ELR (cell line): ENCODE results near the gene CD1D.
"Not testable (repeated sequence)": the region's sequence is repeated elsewhere in the genome, so short reads cannot be mapped to it uniquely, and the experiment has no call there.

Experiments
- DNase-seq: peaks from one replicate; pipeline ENCODE4 v3.0.0-alpha.2; 2015; ENCODE audit warnings: low read depth

Gene CD1D

GRCh38 chr1:158176399-158176798 lies 4.3 kb upstream of the CD1D start:
- no peak for DNase-seq

- DNase-seq, result not testable (repeated sequence)
Measured at GRCh38 chr1:158176849-158177699, 3.6 kb upstream of the CD1D start.

DNA sequence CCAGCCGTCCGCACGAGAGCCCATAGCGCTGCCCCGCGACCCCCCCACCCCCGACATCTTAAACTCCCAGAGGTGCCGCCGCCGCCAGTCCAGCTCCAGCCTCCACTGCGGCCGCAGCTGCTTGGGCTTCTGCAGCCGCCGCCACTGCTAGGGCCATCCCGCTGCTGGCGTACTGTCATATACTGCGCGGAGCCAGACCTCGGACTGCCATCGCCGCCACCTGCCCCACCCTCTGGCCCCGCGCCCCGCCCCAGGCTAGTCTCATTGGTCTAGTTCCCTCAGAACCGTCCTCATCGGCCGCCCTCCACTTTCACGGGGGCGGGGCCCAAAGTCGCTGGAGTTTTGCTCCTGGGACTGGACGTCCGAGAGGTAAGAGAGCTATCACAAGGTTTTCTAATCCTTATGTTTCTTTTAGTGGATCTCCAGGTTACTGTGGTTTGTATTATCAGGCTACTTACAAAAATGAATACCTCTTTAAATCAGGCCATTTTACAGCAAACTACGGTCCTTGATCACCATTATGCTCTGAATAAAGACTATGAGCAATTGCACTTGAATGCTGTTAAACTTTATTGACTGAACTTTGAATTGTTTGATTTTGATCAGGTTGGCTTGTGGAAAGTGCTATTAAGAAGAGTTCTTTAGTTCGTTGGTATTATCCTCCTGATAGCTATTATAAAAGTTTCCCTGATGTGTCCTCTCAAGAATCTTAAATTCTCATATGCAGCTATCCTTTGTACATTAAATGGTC lies 2.8 kb upstream of the CD1D start:
- peak; percentile 37 for DNase-seq

DNA sequence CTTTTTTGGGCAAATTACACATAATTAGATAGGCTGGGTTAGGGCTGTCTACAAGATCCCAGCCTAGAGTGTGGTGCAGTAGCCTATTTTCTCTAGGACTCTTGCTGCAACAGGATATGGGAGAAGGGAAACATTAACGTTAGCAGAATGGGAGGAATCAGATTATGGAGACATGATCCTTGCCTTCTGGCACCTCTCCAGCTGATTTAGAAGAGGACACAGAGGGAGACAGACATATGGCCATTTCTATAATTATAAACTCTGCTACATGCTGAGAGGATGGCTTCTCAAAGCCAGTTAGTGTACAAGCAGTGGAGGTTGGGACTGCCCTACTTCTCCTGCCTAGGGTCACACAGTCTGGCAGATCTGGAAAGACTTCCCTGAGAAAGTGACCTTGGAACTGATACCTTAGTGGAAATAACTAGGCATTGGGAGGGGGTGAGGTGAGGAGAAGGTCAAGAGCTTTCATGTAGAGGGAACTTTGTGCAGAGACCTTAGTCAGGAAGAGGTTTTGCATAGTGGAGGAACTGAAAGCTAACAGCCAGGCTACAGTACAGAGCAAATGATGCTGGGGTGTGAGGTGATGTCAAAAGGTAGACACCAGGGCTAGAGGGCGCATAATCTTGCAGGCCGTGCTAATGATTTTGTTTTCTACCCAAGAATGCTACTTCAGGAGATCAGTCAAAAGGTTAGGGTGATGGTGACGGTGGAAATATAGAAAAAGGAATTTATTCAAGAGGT lies 1.2 kb upstream of the CD1D start:
- DNase-seq, result no peak

DNA sequence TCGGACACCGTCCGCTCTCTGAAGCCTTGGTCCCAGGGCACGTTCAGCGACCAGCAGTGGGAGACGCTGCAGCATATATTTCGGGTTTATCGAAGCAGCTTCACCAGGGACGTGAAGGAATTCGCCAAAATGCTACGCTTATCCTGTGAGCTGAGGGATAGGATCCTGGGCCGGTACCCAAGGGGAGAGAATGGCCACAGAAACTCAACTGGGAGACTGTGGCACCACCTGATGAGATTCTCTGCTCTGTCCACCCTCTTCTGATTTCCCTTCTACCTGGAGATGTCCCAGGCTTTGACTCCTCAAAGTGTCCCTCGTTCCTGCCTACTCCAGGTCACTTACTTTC lies 855 bp downstream of the CD1D start:
- DNase-seq, result no peak

DNA sequence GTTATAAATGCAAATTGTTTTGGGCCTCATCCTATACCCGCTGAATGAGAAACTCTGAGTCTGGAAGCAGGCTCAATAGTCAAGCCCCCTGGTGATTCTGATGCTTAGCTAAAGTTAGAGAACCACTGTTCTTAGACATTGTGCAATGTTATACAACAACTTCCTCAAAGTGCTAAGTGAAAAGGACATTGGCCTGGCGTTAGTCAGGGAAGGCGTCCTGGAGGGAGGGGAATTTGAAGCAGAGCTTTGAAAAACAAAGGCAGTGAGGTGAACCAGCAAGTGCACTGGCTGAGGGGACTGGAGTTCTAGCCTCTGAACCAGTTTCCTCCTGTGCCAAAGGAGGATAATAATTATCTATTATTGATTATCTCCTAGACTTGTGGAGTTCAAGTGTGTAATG lies 5.1 kb downstream of the CD1D start:
- no peak for DNase-seq

DNA sequence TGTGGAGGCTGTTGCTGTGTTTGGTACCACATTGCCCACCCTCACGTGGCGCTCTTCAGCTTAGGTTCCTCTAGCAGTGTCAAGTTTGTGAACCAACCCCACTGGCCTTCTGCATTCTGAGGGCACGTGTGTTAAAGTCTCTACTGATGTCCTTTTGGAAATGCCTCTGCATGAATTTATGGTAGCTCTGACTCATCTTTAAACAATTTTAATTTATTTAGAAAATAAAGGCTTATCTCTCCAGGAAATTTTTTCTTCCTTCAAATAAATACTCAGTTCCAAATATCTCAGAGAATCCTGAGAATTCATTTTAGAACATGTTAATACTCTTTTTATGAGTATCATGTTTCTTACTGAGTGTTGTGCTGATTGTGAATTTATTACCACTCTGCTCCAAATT lies 5.5 kb downstream of the CD1D start:
- no peak for DNase-seq

GRCh38 chr1:158188611-158189010 lies 7.9 kb downstream of the CD1D start:
- DNase-seq, result no peak

DNA sequence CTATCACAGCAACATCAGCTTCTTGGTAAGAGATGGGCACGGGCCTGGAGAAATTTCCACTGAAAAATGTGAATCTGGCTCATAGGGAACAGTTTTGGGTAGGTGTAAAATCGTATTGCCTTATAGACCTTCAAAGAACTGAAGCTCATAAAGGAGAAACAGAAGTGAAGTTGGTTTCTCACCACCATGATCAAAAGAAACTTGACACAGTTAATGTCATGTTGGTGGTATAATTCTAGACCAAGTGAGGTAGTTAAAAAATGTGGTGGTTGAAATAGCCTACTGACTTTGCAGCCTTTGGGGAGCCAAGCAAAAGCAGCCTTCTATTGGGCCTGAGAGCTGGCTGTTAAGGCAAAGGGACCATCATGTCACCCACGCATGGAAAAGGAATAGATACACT lies 8.9 kb downstream of the CD1D start:
- no peak for DNase-seq

DNA sequence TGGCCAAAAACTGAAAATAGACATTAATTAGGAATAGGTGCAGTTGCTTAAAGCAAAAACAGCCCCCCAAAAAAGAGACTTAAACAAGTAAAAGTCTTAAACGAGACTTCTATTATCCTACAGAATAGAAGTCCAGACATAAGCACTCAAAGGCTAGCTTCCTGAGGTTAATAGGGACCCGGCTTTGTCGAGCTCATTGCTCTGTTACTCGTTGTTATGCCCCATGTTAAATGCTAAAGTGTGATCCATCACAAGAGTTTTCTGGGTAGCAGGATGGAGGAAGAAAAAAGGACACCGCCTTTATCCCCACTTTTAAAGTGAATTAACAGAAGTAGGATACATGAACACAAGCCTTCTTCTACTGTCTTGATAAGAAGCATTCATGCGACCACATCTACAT lies 10.6 kb downstream of the CD1D start:
- no peak for DNase-seq

DNA sequence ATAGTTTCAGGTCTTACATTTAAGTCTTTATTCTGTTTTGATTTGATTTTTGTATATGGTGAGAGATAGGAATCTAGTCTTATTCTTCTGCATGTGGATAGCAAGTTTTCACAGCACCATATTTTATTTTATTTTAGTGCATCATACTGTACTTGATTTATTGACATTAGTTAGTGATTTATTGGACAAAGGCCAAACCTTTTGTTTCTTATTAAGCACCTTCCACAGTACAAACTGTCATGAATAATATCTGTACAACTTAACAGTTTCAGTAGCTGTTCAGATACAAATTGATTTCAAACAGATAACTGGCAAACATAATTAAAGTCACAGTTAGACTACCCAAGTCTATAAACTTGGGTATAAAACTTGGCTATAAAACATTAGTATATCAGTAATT lies 15.8 kb downstream of the CD1D start:
- DNase-seq, result no peak

DNA sequence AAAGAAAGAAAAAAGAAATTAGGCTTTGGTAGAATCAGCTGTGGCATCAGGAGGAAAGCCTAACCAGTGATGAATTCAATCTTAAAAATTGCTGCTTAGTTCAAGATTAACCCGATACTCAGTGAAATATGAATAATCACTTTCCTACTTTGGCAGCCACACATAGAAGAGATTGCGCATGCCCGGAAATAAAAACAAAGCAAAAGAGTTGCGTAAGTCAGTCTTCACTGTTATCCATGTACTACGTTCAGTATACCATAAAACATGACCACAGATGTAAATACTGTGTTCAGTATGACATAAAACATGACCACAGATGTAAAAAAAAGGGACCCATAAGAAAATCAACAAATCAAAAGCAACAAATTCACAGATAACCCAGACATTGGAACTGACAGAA lies 19.2 kb downstream of the CD1D start:
- no peak for DNase-seq

GRCh38 chr1:158200527-158200926 lies 19.8 kb downstream of the CD1D start:
- DNase-seq, result no peak

DNA sequence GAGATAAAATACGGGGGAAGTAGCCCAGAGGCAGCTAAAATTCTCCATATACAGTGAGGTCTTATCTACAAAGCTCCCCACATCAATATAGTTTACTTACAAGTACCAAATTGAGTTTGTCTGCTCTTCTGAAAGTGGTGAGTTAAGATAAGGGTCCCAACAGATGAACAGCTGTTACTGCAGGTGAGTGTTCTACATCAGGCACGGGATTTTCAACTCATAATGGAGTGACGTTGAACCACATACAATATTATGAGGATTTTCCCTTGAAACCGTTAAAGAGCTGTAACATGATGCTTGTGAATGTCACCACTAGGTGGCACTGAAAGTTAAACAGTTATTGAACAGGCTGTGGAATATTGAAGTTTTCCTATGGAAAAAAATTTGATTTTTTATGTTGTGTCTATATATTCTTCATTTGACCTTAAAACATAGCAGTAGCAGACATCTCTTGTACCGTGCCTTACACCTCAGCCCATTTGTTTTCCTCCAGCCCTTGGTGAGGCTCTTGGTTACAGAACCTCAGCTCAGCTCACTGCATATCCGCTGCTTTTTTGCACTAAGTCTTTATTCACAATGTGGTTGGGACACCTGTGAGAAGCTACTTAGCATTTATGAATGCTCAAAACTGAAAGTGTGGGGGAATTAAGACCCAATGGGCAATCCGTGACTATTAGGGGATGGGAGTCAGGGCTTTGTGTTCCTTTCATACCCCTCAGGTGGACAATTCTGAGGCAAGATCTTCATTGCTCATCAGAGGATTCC lies 23.2 kb downstream of the CD1D start:
- peak; percentile 76 for DNase-seq

- no peak for DNase-seq
Measured at GRCh38 chr1:158204458-158204827, 23.7 kb downstream of the CD1D start.

GRCh38 chr1:158208586-158209116 lies 28.0 kb downstream of the CD1D start:
- DNase-seq, result no peak

- no peak for DNase-seq
Measured at GRCh38 chr1:158212320-158212719, 31.6 kb downstream of the CD1D start.

GRCh38 chr1:158223445-158223844 lies 42.8 kb downstream of the CD1D start:
- DNase-seq, result not testable (repeated sequence)

DNA sequence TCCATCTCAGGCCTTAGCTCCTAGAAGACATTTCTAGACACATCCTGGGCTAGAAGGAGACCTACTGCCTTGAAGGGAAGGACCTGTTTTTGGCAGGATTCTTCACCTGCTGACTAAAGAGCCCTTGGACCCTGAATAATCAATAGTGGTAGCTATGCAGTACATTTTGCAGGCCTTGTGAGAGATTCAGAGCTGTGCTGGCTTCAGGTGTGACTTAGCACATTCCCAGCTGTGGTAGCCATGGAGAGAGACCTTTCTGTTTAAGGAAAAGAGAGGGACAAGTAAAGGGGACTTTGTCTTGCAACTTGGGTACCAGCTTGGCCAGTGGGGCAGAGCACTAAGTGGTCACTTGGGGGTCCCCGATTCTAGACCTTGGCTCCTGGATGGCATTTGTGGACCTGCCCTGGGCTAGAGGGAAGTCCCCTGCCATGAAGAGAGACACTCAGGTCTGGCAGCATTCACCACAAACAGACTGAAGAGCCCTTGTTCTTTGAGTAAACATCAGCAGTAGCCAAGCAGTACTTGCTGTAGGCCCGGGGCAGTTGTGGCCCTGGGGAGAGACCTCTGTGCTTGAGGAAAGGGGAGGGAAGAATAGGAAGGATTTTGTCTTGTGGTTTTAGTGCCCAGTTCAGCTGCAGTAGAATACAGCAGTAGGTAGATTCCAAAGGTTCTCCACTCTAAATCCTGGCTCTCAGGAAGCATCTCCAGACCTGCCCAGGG lies 47.4 kb downstream of the CD1D start:
- no peak for DNase-seq
